Urothelium cell line (cell line): Measurements from ENCODE around the gene COPS7A.

Experiments
- DNase-seq: peaks from one replicate; pipeline ENCODE4 v3.0.0; 2011; ENCODE audit warnings: low spot score, mixed read lengths
- FAIRE-seq: peaks from 2 replicates; lab custom pipeline; 2011; peaks lifted over from hg19 to GRCh38; lab: Jason Lieb, UNC

Gene COPS7A

DNA sequence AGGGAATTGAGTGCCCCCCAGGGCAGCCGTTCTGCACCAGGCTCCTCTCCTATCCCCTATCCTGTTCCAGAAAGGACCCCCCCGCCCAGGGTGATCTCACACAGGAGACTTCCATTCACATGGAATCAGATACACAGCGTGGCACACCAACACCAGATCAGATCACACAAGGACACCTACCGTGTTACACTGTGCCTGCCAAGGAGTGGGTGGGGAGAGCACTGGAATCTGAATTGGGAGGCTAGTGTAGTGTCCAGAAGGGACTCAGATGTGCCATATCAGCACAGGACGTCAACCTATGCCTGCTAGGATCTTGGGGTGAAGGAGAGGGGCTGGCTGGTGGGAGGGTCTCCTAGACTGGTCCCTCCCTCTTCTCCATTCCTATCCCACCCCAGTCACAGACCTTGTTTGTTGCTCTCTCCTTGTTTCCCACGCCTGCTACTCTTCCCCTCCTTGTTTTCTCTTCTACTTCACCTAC is 44.6 kb downstream of the COPS7A start:
- FAIRE-seq (peak; percentile 27), DNase-seq (no peak)

DNA sequence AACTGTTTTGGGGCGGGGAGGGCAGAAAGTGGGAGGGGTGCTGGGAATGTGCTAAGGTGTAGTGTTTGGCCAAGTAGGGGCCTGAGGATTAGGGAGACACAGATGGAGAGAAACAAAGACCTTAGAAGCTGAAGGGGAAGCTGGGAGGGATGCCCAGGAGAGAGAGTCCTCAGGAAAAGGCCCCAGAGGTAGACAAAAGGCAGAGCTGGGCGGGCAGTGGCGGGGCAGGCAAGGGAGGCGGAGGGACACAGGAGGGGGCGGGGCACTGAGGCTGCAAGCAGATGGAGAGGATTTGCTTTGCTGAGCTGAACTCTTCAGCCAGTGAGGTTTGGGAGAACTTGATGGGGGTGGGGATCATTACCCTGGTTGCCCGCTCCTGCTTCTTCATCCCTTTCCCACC is 45.1 kb downstream of the COPS7A start:
- DNase-seq (no peak), FAIRE-seq (peak; percentile 55)

DNA sequence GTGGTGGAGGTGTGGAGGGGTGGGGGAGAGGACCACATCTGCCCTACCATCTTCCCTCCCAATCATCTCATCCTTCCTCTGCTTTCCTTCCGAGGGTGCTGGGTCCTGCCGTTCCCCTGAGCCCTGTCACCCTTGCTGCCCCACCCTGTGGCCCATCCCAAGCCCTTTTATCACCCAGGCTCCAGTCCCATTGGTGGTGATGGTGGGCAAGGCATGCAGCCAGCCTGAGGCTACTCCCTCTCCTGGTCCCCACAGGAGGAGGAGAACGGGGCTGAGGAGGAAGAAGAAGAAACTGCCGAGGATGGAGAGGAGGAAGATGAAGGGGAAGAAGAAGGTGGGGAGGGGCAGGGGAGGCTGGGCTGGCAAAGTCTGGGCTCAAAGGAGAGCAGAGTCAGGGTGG is 45.8 kb downstream of the COPS7A start:
- FAIRE-seq (no peak), DNase-seq (no peak)

- no peak for FAIRE-seq
- DNase-seq, result no peak
These were observed 46.2 kb downstream of the COPS7A start for GRCh38 chr12:6770094-6770493.

- no peak for FAIRE-seq
These were observed 46.8 kb downstream of the COPS7A start for GRCh38 chr12:6770600-6770999.

DNA sequence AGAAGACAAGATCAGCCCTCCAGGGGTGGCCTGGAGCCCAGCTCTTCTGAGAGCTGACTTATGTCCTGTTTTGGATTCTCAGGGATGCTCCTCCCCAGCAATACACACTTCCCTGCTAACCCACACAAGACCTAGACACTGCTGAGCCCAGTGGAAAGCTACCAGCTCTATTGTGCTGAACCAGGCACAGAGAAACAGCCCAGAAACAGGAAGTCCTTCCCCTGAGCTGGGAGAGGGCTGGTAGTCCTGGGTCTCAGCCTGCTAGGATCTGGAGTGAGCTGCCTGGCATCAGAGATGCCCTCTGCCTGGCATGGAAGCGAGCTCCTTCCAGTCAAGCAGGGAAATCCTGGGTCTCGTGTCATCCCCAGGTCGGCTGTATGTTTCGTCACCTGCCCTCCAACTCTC is 47.2 kb downstream of the COPS7A start:
- FAIRE-seq (peak; percentile 61), DNase-seq (no peak)

More at GRCh38 chr12:6770600-6770999, 46.8 kb downstream of the COPS7A start:
- DNase-seq, result no peak

DNA sequence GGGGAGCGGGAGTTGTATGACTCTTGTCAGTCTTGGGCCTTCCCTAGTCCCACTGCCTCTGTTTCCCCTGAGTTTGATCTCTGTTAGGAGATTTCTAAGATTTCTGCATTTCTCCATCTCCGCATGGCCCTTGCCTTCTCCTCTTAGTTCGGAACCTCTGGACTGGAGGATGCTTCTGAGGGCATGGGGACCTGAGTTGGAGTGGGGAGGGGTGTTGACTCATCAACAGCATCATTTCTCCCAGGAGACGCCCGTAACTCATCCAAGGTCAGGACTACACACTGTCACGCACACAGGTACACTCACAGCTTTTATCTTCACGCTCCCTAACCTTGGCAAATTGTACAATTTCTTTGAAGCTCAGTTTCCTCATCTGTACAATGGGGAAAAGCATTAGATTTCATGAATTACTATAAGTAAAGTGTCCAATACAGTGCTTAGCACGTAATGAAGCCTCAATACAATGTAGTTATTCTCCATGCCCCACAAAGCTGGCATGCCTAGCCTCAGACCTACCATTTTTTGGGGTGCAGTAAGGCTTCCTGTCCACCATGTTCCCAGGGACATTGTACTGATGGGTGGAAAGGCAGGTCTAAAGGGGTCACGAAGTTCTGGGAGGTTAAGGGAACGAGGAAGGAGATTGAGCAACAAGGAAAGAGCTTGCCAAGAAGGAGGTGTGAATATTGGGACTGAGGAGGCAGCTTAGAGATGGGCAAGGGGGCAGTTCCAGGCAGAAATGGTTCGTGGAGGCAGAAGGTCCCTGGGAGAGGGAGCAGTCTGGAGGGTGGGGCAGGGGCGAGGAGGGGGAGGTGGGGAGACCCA is 47.9 kb downstream of the COPS7A start:
- FAIRE-seq (peak; percentile 42), DNase-seq (no peak)

DNA sequence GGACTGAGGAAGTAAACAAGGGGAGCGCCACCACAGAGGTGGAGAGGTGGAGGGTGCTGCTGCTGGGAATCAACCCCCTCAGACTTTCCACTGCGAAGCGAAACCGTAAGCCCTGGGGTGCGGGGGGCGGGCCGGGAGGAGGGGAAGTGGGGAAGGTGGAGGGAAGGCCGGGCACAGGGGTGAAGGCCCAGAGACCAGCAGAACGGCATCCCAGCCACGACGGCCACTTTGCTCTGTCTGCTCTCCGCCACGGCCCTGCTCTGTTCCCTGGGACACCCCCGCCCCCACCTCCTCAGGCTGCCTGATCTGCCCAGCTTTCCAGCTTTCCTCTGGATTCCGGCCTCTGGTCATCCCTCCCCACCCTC is 48.5 kb downstream of the COPS7A start, which contains the start of gene LAG3:
LAG3 (plus strand) TSS at position 190 of the 365 bp plus-strand sequence. CDS start 333 bp downstream, outside the sequence.
- DNase-seq (no peak), FAIRE-seq (no peak)

GRCh38 chr12:6772726-6773589 is 49.1 kb downstream of the COPS7A start:
- FAIRE-seq, result peak; percentile 65
- no peak for DNase-seq

DNA sequence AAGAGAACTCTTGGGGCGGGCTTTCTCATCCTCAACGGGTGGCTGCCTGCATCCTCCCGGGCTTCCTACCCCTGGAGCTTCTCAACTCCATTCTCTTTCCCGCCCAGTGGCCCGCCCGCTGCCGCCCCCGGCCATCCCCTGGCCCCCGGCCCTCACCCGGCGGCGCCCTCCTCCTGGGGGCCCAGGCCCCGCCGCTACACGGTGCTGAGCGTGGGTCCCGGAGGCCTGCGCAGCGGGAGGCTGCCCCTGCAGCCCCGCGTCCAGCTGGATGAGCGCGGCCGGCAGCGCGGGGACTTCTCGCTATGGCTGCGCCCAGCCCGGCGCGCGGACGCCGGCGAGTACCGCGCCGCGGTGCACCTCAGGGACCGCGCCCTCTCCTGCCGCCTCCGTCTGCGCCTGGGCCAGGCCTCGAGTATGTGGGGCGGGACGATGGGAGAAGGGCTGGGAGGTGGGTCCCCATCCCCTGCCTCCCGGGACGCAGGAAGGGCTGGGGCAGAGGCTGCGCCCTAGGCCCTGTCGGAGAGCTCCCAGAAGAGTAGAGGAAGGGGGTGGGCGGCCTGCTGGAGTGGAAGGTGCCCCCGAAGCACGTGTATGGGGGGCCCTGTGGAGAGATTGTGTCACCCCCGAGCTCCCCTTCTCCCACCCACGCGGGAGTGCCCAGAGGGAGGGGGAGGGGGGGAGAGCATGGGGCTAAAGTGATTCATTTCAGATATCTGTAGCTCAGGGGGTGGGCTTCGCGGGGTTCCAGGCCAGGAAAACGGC is 49.9 kb downstream of the COPS7A start:
- FAIRE-seq, result no peak
- DNase-seq, result no peak

GRCh38 chr12:6774499-6775062 is 50.7 kb downstream of the COPS7A start:
- DNase-seq (no peak), FAIRE-seq (no peak)

DNA sequence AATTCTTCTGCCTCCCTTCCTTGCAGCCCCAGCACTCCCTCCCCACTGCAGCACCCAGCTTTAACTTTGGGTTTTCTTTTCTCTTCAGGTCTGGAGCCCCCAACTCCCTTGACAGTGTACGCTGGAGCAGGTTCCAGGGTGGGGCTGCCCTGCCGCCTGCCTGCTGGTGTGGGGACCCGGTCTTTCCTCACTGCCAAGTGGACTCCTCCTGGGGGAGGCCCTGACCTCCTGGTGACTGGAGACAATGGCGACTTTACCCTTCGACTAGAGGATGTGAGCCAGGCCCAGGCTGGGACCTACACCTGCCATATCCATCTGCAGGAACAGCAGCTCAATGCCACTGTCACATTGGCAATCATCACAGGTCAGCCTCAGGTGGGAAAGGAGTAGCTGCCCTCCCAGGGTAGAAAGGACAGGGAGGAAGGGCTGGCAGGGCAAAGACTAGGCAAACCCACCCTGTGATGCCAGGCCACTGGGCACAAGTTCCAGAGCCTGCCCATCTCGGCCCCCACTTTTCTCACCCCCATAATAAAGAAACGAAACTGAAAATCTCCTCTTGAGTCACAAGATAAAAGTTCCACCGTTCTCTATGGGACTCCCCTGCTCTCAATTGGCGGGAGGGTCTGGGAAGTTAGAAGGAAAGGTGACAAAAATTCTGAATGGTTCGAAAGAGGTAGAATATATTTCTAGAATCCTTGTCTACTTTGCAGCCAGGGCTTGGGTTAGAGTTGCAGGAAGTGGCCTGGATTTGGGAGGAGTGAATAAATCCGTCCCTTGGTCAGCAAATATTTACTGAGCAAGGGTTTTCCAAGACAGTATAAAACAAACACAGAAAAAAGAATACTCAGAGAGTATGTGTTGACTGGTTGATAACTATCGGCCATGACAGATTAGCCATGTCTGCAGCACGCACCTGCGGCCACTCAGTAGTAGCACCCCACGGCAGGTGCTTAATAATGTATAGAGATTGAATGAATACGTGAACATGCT is 51.6 kb downstream of the COPS7A start:
- FAIRE-seq, result no peak
- no peak for DNase-seq

GRCh38 chr12:6777386-6777785 is 53.5 kb downstream of the COPS7A start:
- FAIRE-seq (no peak), DNase-seq (no peak)

DNA sequence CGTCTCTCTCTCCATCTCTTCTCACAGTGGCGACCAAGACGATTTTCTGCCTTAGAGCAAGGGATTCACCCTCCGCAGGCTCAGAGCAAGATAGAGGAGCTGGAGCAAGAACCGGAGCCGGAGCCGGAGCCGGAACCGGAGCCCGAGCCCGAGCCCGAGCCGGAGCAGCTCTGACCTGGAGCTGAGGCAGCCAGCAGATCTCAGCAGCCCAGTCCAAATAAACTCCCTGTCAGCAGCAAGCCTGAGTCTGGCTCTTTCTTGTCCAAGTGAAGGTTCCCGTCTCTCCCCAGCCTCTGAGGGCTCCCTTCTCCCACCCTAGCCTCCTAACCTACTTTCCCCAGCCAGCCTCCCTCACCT is 54.3 kb downstream of the COPS7A start:
- DNase-seq, result no peak
- no peak for FAIRE-seq

- DNase-seq, result peak; percentile 92
- peak; percentile 98 for FAIRE-seq
These were observed 55.0 kb downstream of the COPS7A start for GRCh38 chr12:6778574-6779550.

GRCh38 chr12:6779708-6780432 is 56.0 kb downstream of the COPS7A start:
- DNase-seq (no peak), FAIRE-seq (peak; percentile 53)

- FAIRE-seq (no peak), DNase-seq (no peak)
These were observed 56.7 kb downstream of the COPS7A start for GRCh38 chr12:6780573-6780972.
